K562 (cell line): ENCODE data around the gene GASK1A. TPM values are rescaled to one million over a fixed set of nuclear protein-coding genes. Genes with fewer than 3 reads are reported as not detected.

Source experiments
- ATAC-seq: fragments of 200-7000 bp; cut with Tn5 transposase; 3 replicates; pipeline ENCODE4 v1.9.1; 2020; ENCODE audit warnings: moderate library complexity
- BruUV-seq: library from RNA; stranded (reverse); fragments of 400-500 nt; replicated peaks from 2 replicates; lab custom pipeline; 2021; lab: Mats Ljungman, UMichigan
- CTCF ChIA-PET: fragments of 300-600 bp; formaldehyde crosslinking; extraction: SDS; loops from one replicate; lab custom pipeline; 2021; ENCODE audit warnings: low intra/inter-chr PET ratio; lab: Yijun Ruan, JAX
- POLR2A ChIA-PET: fragments of 300-600, 350-650 bp; sonication (Branson Sonifier 250); formaldehyde crosslinking; extraction: SDS; loops from one replicate; lab custom pipeline; 2021; ENCODE audit warnings: antibody characterized with exemption, inconsistent platforms; lab: Yijun Ruan, JAX
- DNase-seq, 4 experiments: peaks; one replicate each; pipeline versions ENCODE4 v3.0.0 to v3.0.0-alpha.2; 2011 to 2018; ENCODE audit warnings: low spot score in 3 of 4, mixed read lengths in 3 of 4; ENCODE audit errors: extremely low read depth in 1 of 4
- FAIRE-seq: peaks from 2 replicates; lab custom pipeline; 2011; peaks lifted over from hg19 to GRCh38; lab: Jason Lieb, UNC
- H2AFZ ChIP-seq: 2 replicates; pipeline ENCODE4 v1.6.0; 2011; ENCODE audit warnings: low read depth, low read length, control low read depth, inconsistent platforms
- H3K27ac ChIP-seq: fragments of 200-600 bp; 3 replicates; pipeline ENCODE4 v1.8.0; 2011; ENCODE audit warnings: low read depth, mild to moderate bottlenecking, control low read depth, inconsistent platforms, low read length, moderate library complexity, mixed read lengths; ENCODE audit errors: extremely low read depth
- H3K27me3 ChIP-seq, 2 experiments: fragments of 300-600 bp in 1 of 2; 2 replicates in 1 of 2; 3 replicates in 1 of 2; pipeline versions ENCODE4 v1.6.0 to v1.8.0; 2011; ENCODE audit warnings: inconsistent platforms in 2 of 2, low read length in 2 of 2, mild to moderate bottlenecking in 1 of 2, mixed read lengths in 1 of 2, moderate library complexity in 1 of 2; ENCODE audit not compliant: control insufficient read depth in 2 of 2, insufficient read depth in 2 of 2
- H3K36me3 ChIP-seq: fragments of 300-600 bp; 3 replicates; pipeline ENCODE4 v1.8.0; 2011; ENCODE audit warnings: mild to moderate bottlenecking, low read length, inconsistent platforms; ENCODE audit not compliant: control insufficient read depth, insufficient read depth
- H3K4me1 ChIP-seq, 2 experiments: fragments of 200-600 bp in 1 of 2; replicated peaks in 1 of 2; 2 replicates in 1 of 2; 3 replicates in 1 of 2; pipeline versions ENCODE4 v1.5.1 to v1.8.0; 2011; ENCODE audit warnings: inconsistent platforms in 2 of 2, low read length in 2 of 2, mild to moderate bottlenecking in 1 of 2, mixed read lengths in 1 of 2, moderate library complexity in 1 of 2; ENCODE audit not compliant: control insufficient read depth in 2 of 2, insufficient read depth in 2 of 2
- H3K4me2 ChIP-seq: 2 replicates; pipeline ENCODE4 v1.6.1; 2011; ENCODE audit warnings: low read length, control low read depth, inconsistent platforms, mixed read lengths; ENCODE audit not compliant: insufficient read depth
- H3K4me3 ChIP-seq: fragments of 200-600 bp; sonication (generic), shearing (Covaris generic); 2 replicates; pipeline ENCODE4 v1.5.1; 2016; ENCODE audit warnings: control low read depth, inconsistent platforms
- H3K79me2 ChIP-seq: fragments of 200-600 bp; 3 replicates; pipeline ENCODE4 v1.8.0; 2011; ENCODE audit warnings: low read length, inconsistent platforms; ENCODE audit not compliant: control insufficient read depth, insufficient read depth
- H3K9ac ChIP-seq, 2 experiments: 2 replicates each; pipeline versions ENCODE4 v1.6.0 to v1.6.1; 2011; ENCODE audit warnings: low read depth in 2 of 2, low read length in 2 of 2, control low read depth in 1 of 2, inconsistent platforms in 1 of 2, mild to moderate bottlenecking in 1 of 2, mixed read lengths in 1 of 2; ENCODE audit not compliant: insufficient read depth in 1 of 2
- H3K9me1 ChIP-seq: one replicate; pipeline ENCODE4 v1.6.0; 2011; ENCODE audit warnings: inconsistent platforms, mild to moderate bottlenecking, low read length, moderate library complexity; ENCODE audit not compliant: control insufficient read depth, insufficient read depth
- H3K9me3 ChIP-seq: replicated peaks from 2 replicates; pipeline ENCODE4 v1.5.1; 2011; ENCODE audit warnings: low read depth, low read length, inconsistent platforms; ENCODE audit not compliant: control insufficient read depth, insufficient read depth
- H4K20me1 ChIP-seq: replicated peaks from 2 replicates; pipeline ENCODE4 v1.6.1; 2011; ENCODE audit warnings: low read length, inconsistent platforms, mixed read lengths; ENCODE audit not compliant: control insufficient read depth, insufficient read depth
- BRCA1 ChIP-seq, 2 experiments: fragments of 450-650 bp in 1 of 2; sonication (generic) in 1 of 2; formaldehyde crosslinking in 1 of 2; IDR thresholded peaks; 2 replicates each; pipeline versions ENCODE4 v1.5.0 to v1.6.1; 2017 to 2020; ENCODE audit warnings: mild to moderate bottlenecking in 1 of 2, missing genetic modification reagents in 1 of 2
- ELK1 ChIP-seq: sonication (generic); formaldehyde crosslinking; IDR thresholded peaks from 2 replicates; pipeline ENCODE4 v1.8.1; 2022; ENCODE audit warnings: missing genetic modification reagents
- FOXM1 ChIP-seq, 2 experiments: fragments of 450-650 bp in 1 of 2; sonication (generic) in 1 of 2; formaldehyde crosslinking in 1 of 2; IDR thresholded peaks; 2 replicates each; pipeline versions ENCODE4 v1.6.1 to v1.9.0; 2017 to 2022; ENCODE audit warnings: low read depth in 2 of 2, mild to moderate bottlenecking in 2 of 2, missing genetic modification reagents in 1 of 2, moderate library complexity in 1 of 2
- GMEB1 ChIP-seq: fragments of 250-450 bp; sonication (Bioruptor Pico); IDR thresholded peaks from 2 replicates; pipeline ENCODE4 v1.4.0; 2020; ENCODE audit warnings: mild to moderate bottlenecking
- MBD1 ChIP-seq: fragments of 250-450 bp; sonication (Bioruptor Pico); IDR thresholded peaks from 2 replicates; pipeline ENCODE4 v1.8.0; 2022; ENCODE audit warnings: inconsistent platforms
- MTA3 ChIP-seq: fragments of 450-650 bp; formaldehyde crosslinking; IDR thresholded peaks from 2 replicates; pipeline ENCODE4 v1.6.1; 2017; ENCODE audit warnings: mild to moderate bottlenecking, borderline replicate concordance
- SMARCB1 ChIP-seq: IDR thresholded peaks from 2 replicates; pipeline ENCODE4 v1.6.1; 2011; ENCODE audit warnings: improper control_type of control experiment, low read depth; ENCODE audit not compliant: insufficient read length
- THAP12 ChIP-seq: fragments of 250-450 bp; sonication (Bioruptor Pico); IDR thresholded peaks from 2 replicates; pipeline ENCODE4 v1.9.0; 2021; ENCODE audit warnings: mild to moderate bottlenecking, inconsistent platforms
- ZNF639 ChIP-seq, 2 experiments: fragments of 200-800 bp in 1 of 2; sonication (Bioruptor generic) in 1 of 2; sonication (generic) in 1 of 2; formaldehyde crosslinking in 1 of 2; IDR thresholded peaks in 1 of 2; conservative IDR thresholded peaks in 1 of 2; 2 replicates each; pipeline versions ENCODE4 v1.5.0 to v1.6.1; 2016 to 2020; ENCODE audit warnings: missing compliant biosample characterization in 1 of 2, missing genetic modification characterization in 1 of 2, missing genetic modification reagents in 1 of 2
- WGBS: fragments of 100-300 bp; shearing (Covaris generic); methylation state at CpG from one replicate; pipeline ENCODE4 v1.1.6; 2016; ENCODE audit warnings: low coverage, mixed read lengths; ENCODE audit not compliant: insufficient coverage; ENCODE audit errors: missing lambda C conversion rate; 5-methylcytosine and 5-hydroxymethylcytosine counted together
- in situ Hi-C: fragments of 300-500 bp; cut with MboI; formaldehyde crosslinking; loops from 4 replicates; pipeline ENCODE4 v1.15.0; 2018; ENCODE audit warnings: inconsistent platforms, mixed read lengths
- intact Hi-C: fragments of 100-400 bp; cut with micrococcal nuclease; formaldehyde crosslinking; loops from 2 replicates; pipeline ENCODE4 v1.14.2; 2022
- polyA plus RNA-seq, 8 experiments: library from polyadenylated mRNA; depleted of rRNA in 4 of 8; stranded (reverse) in 5 of 8; unstranded in 3 of 8; fragments of >200 nt; fragmentation: Nextera tagmentation in 2 of 8; fragmentation: Illumina TruSeq in 1 of 8; extraction: Ambion mirVana in 2 of 8; extraction: Trizol in 1 of 8; gene quantifications; 2 replicates each; pipeline versions ENCODE4 v1.2.1 to v1.2.3, GENCODE V29; 2011 to 2014; ENCODE audit warnings: inconsistent platforms in 1 of 8, missing spikeins in 1 of 8
- total RNA-seq, 7 experiments: library from RNA; depleted of rRNA in 6 of 7; stranded (reverse); fragments of >200 nt in 6 of 7; fragmentation: Illumina TruSeq in 2 of 7; extraction: Trizol in 2 of 7; gene quantifications; 2 replicates each; pipeline versions ENCODE4 v1.2.1 to v1.2.3, GENCODE V29; 2011 to 2021; ENCODE audit warnings: low replicate concordance in 1 of 7

Gene GASK1A
- total and polyA plus RNA-seq, 9 of the 15 experiments (the other 6 are each of a cell fraction or from before 2014, with no cell fraction given): 0.04 to 0.11 (median 0.05) TPM; not detected in 5

- no peak overlapping the region for H2AFZ ChIP-seq
- intact Hi-C loops: no loop called here
- no peak overlapping the region for H3K9ac ChIP-seq
- no peaks in the 10 kb centered on the region for H3K9me3 ChIP-seq
- POLR2A ChIA-PET: interaction anchor here (0.7 to 1.3 kb wide), 2 partner anchors 10 to 23 kb away, joined by 3 to 4 read pairs; no protein-coding TSS in a partner anchor
- ATAC-seq (no peak), DNase-seq (no peak), FAIRE-seq (no peak)
- in situ Hi-C loops: no loop called here
- CTCF ChIA-PET: no interaction called here
- H4K20me1 ChIP-seq: no peaks in the 10 kb centered on the region; the same call in 1 of the 2 replicates
- H3K36me3 ChIP-seq: peaks cover 10% of the 10 kb centered on the region; the same call in 1 of the 3 replicates
- H3K4me1 ChIP-seq: peaks cover 5 to 10% of the 10 kb centered on the region in 2 experiments; a peak in 4 of 5 replicates
- no peaks in the 10 kb centered on the region for H3K9me1 ChIP-seq
- no peak overlapping the region for H3K4me2 ChIP-seq
- 43% methylated on average over 2 of the region's 2 CpGs for WGBS
- no peaks in the 10 kb centered on the region for H3K27me3 ChIP-seq
- no TSS peak for BruUV-seq
- no peaks in the 10 kb centered on the region for H3K79me2 ChIP-seq
- no peak overlapping the region for H3K4me3 ChIP-seq
- H3K27ac ChIP-seq: no peak overlapping the region
- no peak for TF ChIP-seq ELK1 (CRISPR knock-in tag)
- no peak for TF ChIP-seq THAP12
- TF ChIP-seq FOXM1 (IDR thresholded peaks at IDR 0.05; ENCODE audit: low read depth): no peak
- no peak for TF ChIP-seq FOXM1 (CRISPR knock-in tag; IDR thresholded peaks at IDR 0.05; ENCODE audit: low read depth)
- no peak for TF ChIP-seq MTA3
- TF ChIP-seq SMARCB1: no peak
- no peak for TF ChIP-seq BRCA1 (IDR thresholded peaks at IDR 0.05)
- TF ChIP-seq BRCA1 (CRISPR knock-in tag; IDR thresholded peaks at IDR 0.05): no peak
- TF ChIP-seq GMEB1 (CRISPR knock-in tag): no peak
- TF ChIP-seq MBD1 (CRISPR knock-in tag): no peak
- TF ChIP-seq ZNF639 (CRISPR knock-in tag; conservative IDR thresholded peaks at IDR 0.05 in 1 of 2, IDR thresholded peaks at IDR 0.05 in 1 of 2): no peak
Observed at GRCh38 chr3:43082457-43082856, 103.3 kb downstream of the GASK1A start.
